Stimulated activated naive CD8-positive, alpha-beta T cell treated with anti-CD3 and anti-CD28 coated beads, Interleukin-15, Interleukin-2, amounts not matched to agents 100 ng/mL and 50 ng/mL, for 24 hours (primary cell): ENCODE measurements around the gene MSMP.
A peak's percentile ranks its signal among the peaks of the same experiment; 100 is the strongest.

Experiments
- H3K27ac Mint-ChIP-seq: one replicate; pipeline ENCODE4 v1.8.0; 2021; ENCODE audit warnings: mild to moderate bottlenecking, mixed read lengths
- H3K27me3 Mint-ChIP-seq: one replicate; pipeline ENCODE4 v1.8.0; 2021; ENCODE audit warnings: mixed read lengths
- H3K36me3 Mint-ChIP-seq: one replicate; pipeline ENCODE4 v1.8.0; 2021; ENCODE audit warnings: low read depth, mixed read lengths
- H3K4me1 Mint-ChIP-seq: one replicate; pipeline ENCODE4 v1.8.0; 2021; ENCODE audit warnings: low read depth, mixed read lengths
- H3K4me3 Mint-ChIP-seq: one replicate; pipeline ENCODE4 v1.8.0; 2021; ENCODE audit warnings: mild to moderate bottlenecking, mixed read lengths
- H3K9me3 Mint-ChIP-seq: one replicate; pipeline ENCODE4 v1.8.0; 2021; ENCODE audit warnings: mixed read lengths

MSMP gene

GRCh38 chr9:35783418-35783817 lies 29.3 kb upstream of the MSMP start:
- Mint-ChIP-seq H3K27ac (no peak overlapping the region), H3K9me3 (no peaks in the 10 kb centered on the region), H3K4me3 (no peak overlapping the region), H3K27me3 (no peaks in the 10 kb centered on the region), H3K36me3 (peaks cover 39% of the 10 kb centered on the region), H3K4me1 (no peaks in the 10 kb centered on the region)

- Mint-ChIP-seq H3K9me3 (no peaks in the 10 kb centered on the region), H3K4me3 (no peak overlapping the region), H3K27me3 (no peaks in the 10 kb centered on the region), H3K27ac (no peak overlapping the region), H3K4me1 (no peaks in the 10 kb centered on the region), H3K36me3 (peaks cover 28% of the 10 kb centered on the region)
Measured at GRCh38 chr9:35781066-35781465, 27.0 kb upstream of the MSMP start.

GRCh38 chr9:35778496-35778895 lies 24.4 kb upstream of the MSMP start:
- H3K27me3 Mint-ChIP-seq = no peaks in the 10 kb centered on the region
- H3K4me3 Mint-ChIP-seq = no peak overlapping the region
- H3K27ac Mint-ChIP-seq = no peak overlapping the region
- H3K36me3 Mint-ChIP-seq = peaks cover 15% of the 10 kb centered on the region
- peaks cover 9% of the 10 kb centered on the region for H3K4me1 Mint-ChIP-seq
- H3K9me3 Mint-ChIP-seq = no peaks in the 10 kb centered on the region

- Mint-ChIP-seq H3K36me3 (peaks cover 11% of the 10 kb centered on the region), H3K4me3 (no peak overlapping the region), H3K9me3 (no peaks in the 10 kb centered on the region), H3K4me1 (peaks cover 9% of the 10 kb centered on the region), H3K27ac (peak overlapping the region; percentile 50), H3K27me3 (no peaks in the 10 kb centered on the region)
Measured at GRCh38 chr9:35776018-35776417, 21.9 kb upstream of the MSMP start.

- no peaks in the 10 kb centered on the region for H3K27me3 Mint-ChIP-seq
- H3K36me3 Mint-ChIP-seq = peaks cover 5% of the 10 kb centered on the region
- H3K4me1 Mint-ChIP-seq = peaks cover 9% of the 10 kb centered on the region
- no peaks in the 10 kb centered on the region for H3K9me3 Mint-ChIP-seq
- no peak overlapping the region for H3K4me3 Mint-ChIP-seq
- H3K27ac Mint-ChIP-seq = peak overlapping the region; percentile 24
Measured at GRCh38 chr9:35774907-35775635, 21.0 kb upstream of the MSMP start.

GRCh38 chr9:35771943-35772342 lies 17.9 kb upstream of the MSMP start:
- H3K36me3 Mint-ChIP-seq = no peaks in the 10 kb centered on the region
- H3K27me3 Mint-ChIP-seq = no peaks in the 10 kb centered on the region
- H3K4me3 Mint-ChIP-seq = no peak overlapping the region
- peaks cover 12% of the 10 kb centered on the region for H3K4me1 Mint-ChIP-seq
- H3K27ac Mint-ChIP-seq = no peak overlapping the region
- no peaks in the 10 kb centered on the region for H3K9me3 Mint-ChIP-seq

- Mint-ChIP-seq H3K27ac (no peak overlapping the region), H3K36me3 (no peaks in the 10 kb centered on the region), H3K4me1 (peaks cover 15% of the 10 kb centered on the region), H3K27me3 (no peaks in the 10 kb centered on the region), H3K4me3 (no peak overlapping the region), H3K9me3 (no peaks in the 10 kb centered on the region)
Measured at GRCh38 chr9:35771534-35771933, 17.5 kb upstream of the MSMP start.

GRCh38 chr9:35771075-35771433 lies 17.0 kb upstream of the MSMP start:
- no peaks in the 10 kb centered on the region for H3K27me3 Mint-ChIP-seq
- peaks cover 19% of the 10 kb centered on the region for H3K4me1 Mint-ChIP-seq
- no peak overlapping the region for H3K27ac Mint-ChIP-seq
- no peaks in the 10 kb centered on the region for H3K9me3 Mint-ChIP-seq
- H3K4me3 Mint-ChIP-seq = no peak overlapping the region
- H3K36me3 Mint-ChIP-seq = no peaks in the 10 kb centered on the region

GRCh38 chr9:35769763-35770162 lies 15.7 kb upstream of the MSMP start:
- no peak overlapping the region for H3K27ac Mint-ChIP-seq
- H3K4me3 Mint-ChIP-seq = no peak overlapping the region
- H3K36me3 Mint-ChIP-seq = no peaks in the 10 kb centered on the region
- peaks cover 11% of the 10 kb centered on the region for H3K4me1 Mint-ChIP-seq
- no peaks in the 10 kb centered on the region for H3K9me3 Mint-ChIP-seq
- H3K27me3 Mint-ChIP-seq = no peaks in the 10 kb centered on the region

- Mint-ChIP-seq H3K9me3 (no peaks in the 10 kb centered on the region), H3K4me3 (no peak overlapping the region), H3K4me1 (peaks cover 11% of the 10 kb centered on the region), H3K27ac (no peak overlapping the region), H3K36me3 (no peaks in the 10 kb centered on the region), H3K27me3 (no peaks in the 10 kb centered on the region)
Measured at GRCh38 chr9:35767458-35767857, 13.4 kb upstream of the MSMP start.

GRCh38 chr9:35766997-35767396 lies 12.9 kb upstream of the MSMP start:
- no peaks in the 10 kb centered on the region for H3K27me3 Mint-ChIP-seq
- peaks cover under 1% of the 10 kb centered on the region for H3K36me3 Mint-ChIP-seq
- H3K27ac Mint-ChIP-seq = no peak overlapping the region
- peaks cover 11% of the 10 kb centered on the region for H3K4me1 Mint-ChIP-seq
- no peak overlapping the region for H3K4me3 Mint-ChIP-seq
- no peaks in the 10 kb centered on the region for H3K9me3 Mint-ChIP-seq

GRCh38 chr9:35763803-35764202 lies 9.7 kb upstream of the MSMP start:
- H3K27me3 Mint-ChIP-seq = no peaks in the 10 kb centered on the region
- H3K27ac Mint-ChIP-seq = no peak overlapping the region
- no peaks in the 10 kb centered on the region for H3K9me3 Mint-ChIP-seq
- no peak overlapping the region for H3K4me3 Mint-ChIP-seq
- peaks cover 16% of the 10 kb centered on the region for H3K36me3 Mint-ChIP-seq
- H3K4me1 Mint-ChIP-seq = peaks cover 25% of the 10 kb centered on the region

GRCh38 chr9:35763181-35763580 lies 9.1 kb upstream of the MSMP start:
- no peak overlapping the region for H3K4me3 Mint-ChIP-seq
- H3K4me1 Mint-ChIP-seq = peaks cover 31% of the 10 kb centered on the region
- H3K27me3 Mint-ChIP-seq = no peaks in the 10 kb centered on the region
- H3K27ac Mint-ChIP-seq = no peak overlapping the region
- H3K36me3 Mint-ChIP-seq = peaks cover 16% of the 10 kb centered on the region
- no peaks in the 10 kb centered on the region for H3K9me3 Mint-ChIP-seq

GRCh38 chr9:35760651-35761050 lies 6.6 kb upstream of the MSMP start:
- no peaks in the 10 kb centered on the region for H3K9me3 Mint-ChIP-seq
- H3K27ac Mint-ChIP-seq = no peak overlapping the region
- H3K4me1 Mint-ChIP-seq = peaks cover 39% of the 10 kb centered on the region
- peaks cover 16% of the 10 kb centered on the region for H3K36me3 Mint-ChIP-seq
- no peaks in the 10 kb centered on the region for H3K27me3 Mint-ChIP-seq
- H3K4me3 Mint-ChIP-seq = no peak overlapping the region

- no peaks in the 10 kb centered on the region for H3K9me3 Mint-ChIP-seq
- no peaks in the 10 kb centered on the region for H3K27me3 Mint-ChIP-seq
- peaks cover 16% of the 10 kb centered on the region for H3K36me3 Mint-ChIP-seq
- H3K27ac Mint-ChIP-seq = no peak overlapping the region
- peak overlapping the region; percentile 1 for H3K4me3 Mint-ChIP-seq
- peaks cover 39% of the 10 kb centered on the region for H3K4me1 Mint-ChIP-seq
Measured at GRCh38 chr9:35759795-35760194, 5.7 kb upstream of the MSMP start.

- Mint-ChIP-seq H3K27ac (peak overlapping the region; percentile 47), H3K36me3 (peaks cover 16% of the 10 kb centered on the region), H3K9me3 (no peaks in the 10 kb centered on the region), H3K4me1 (peaks cover 39% of the 10 kb centered on the region), H3K4me3 (peak overlapping the region; percentile 97), H3K27me3 (no peaks in the 10 kb centered on the region)
Measured at GRCh38 chr9:35758475-35759050, 4.5 kb upstream of the MSMP start.
